NOMO-1 treated with DMSO at 0.1 percent for 48 hours (cell line): ENCODE results near the gene CA12.

Experiments
- DNase-seq: peaks from one replicate; lab custom pipeline; 2025; ENCODE audit not compliant: unreplicated experiment; lab: John Stamatoyannopoulos, UW

The CA12 gene

DNA sequence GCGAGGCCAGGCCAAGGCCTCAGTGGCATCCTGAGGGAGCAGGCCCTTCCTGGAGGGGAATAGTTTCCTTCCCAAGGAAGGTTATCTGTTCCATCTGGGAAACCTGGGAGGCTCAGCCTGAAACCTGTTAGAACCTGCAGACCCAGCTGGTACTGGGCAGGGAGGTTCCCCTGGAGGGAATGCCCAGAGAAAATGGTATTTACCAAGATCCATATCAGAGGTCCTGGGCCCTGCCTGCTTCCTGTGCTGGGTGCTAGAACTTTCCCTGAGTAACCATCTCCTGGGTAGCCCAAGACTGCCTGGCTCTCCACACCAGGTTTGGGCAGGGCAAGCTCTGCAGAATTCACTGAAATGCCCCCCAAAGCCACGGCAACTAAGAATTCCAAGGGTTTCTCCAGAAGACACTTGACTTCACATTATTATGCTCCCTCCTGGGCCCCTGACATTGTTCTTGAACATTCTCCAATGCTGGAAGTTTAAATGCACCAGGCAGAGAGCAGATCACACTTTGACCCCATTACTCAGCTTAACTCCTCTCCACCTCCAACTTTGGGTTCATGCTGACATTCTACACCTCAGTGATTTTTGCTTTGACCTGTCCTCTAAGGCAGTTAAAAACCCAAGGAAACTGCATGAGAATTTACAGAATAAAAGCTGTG, 2.0 kb downstream of the CA12 start:
- no peak for DNase-seq

DNA sequence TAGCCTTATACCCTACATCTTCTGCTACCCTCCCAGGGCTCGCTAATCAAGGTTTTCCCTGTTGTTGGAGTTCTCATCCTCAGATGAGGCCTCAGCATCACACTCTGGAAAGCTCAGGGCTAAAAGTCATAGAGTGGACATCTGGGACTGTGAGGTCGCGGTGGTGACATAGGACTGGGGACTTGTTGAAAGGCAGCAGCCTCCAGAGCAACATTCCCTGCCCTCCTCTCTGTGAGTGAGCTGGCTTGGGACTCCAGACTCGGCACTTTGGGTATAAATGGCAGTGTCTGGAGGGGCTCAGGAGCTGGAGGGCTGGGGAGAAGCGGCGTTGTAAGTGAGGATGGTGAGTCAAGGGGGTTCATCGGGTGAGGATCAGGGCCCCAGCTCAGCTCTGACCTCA, 2.7 kb downstream of the CA12 start:
- no peak for DNase-seq

DNA sequence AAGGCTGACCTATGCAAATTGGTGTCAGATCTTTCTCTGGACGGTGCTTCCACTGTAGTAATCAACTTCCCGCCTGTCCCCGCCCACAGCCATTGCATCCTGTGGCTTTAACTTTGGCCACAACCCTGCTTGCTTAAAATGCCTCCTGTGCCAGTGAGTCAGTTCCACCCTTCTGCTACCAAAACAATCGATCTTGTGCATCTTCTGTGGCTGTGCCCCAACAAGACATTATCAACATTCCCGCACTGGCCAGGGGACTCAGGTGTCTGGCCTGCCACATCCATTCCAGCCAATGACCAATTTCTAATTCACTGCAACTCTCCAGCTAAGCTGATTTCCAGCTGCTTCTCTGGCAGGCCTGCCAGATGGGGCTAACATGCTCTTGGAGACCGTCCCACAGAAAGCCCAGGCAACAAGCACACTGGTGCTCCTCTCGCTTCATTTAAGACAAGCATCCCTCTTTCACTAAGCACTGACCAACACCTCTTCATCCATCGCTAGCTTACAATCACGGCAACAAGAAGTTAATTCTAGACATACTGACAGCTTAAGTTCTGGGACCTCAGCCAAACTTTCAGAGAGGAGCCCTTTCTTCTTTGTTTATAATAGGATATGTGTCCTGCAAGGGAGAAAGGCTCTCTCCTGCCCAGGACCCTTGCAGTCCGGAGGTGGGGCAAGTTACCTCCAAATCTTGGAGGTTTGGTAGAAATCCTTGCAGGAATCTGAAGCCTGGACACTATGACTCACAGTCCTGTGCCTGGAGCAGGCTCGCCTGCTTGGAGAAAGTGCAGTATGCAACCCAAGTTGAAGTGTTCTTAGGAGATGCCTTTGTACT, 6.7 kb downstream of the CA12 start:
- DNase-seq = peak; percentile 58

DNA sequence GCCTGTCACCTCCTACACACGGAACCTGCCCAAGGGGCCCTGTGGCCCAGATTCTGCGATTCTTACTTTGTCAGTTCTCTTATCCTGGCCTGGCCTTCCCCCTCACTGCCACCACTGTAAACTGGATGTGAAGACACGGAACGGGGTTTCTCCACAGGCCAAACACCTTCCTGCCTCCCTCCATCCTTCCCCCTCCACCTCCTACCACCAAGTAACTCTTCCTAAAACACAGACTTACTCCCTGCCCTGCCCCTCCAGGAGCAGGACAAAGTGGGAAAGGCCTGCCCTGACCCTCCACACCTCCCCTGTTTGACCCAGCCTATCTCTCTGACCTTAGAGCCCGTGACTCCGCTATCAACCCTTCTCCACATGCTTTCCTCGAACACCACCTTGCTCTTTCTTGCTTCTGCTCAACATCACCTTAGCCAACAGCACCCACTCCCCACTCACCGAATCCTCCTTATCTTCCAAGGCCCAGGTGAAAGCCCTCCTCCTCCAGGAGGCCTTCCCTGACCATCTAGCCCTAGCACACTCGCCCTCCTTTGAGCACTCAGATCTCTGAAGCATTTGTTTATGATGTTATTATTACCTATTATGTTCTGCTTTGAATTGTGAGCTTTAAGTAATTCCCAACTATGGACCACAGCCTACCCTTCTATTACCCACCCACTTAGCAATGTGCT, 7.6 kb downstream of the CA12 start:
- no peak for DNase-seq

DNA sequence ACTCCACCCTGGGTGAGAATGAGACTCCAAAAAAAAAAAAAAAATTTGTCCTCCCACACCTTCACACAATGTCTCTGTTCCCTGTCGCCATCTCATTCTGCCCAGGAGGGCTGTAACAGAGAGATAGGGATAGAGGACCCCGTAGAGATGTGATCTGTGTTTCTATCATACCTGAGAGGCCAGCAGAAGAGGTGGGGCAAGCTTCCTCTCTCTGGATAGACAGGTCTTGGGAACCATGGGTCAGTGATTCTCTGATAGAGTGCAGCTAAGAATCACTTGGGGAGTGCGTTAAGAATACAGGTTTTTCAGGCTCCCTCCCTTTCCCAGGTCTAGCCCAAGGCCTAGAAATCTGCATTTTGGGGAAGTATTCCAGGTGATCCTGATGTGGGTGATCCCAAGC, 8.3 kb downstream of the CA12 start:
- no peak for DNase-seq

DNA sequence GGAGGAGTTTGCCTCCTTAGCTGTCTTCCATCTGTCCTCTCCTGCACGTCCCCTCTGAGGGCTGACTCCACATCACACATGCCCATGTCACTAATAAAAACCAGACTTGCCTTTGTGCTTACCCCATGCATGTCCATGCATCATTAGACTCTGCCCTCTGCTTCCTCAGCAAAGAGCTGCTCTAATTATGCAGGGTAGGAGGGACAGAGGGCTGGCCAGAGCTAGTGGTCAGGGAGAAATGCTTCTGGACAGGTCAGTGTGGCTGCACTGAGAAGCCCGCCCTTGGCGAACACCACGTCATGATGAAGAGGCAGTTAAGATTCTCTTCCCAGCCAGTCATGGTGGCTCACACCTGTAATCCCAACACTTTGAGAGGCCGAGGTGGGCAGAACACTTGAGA, 8.9 kb downstream of the CA12 start:
- no peak for DNase-seq

DNA sequence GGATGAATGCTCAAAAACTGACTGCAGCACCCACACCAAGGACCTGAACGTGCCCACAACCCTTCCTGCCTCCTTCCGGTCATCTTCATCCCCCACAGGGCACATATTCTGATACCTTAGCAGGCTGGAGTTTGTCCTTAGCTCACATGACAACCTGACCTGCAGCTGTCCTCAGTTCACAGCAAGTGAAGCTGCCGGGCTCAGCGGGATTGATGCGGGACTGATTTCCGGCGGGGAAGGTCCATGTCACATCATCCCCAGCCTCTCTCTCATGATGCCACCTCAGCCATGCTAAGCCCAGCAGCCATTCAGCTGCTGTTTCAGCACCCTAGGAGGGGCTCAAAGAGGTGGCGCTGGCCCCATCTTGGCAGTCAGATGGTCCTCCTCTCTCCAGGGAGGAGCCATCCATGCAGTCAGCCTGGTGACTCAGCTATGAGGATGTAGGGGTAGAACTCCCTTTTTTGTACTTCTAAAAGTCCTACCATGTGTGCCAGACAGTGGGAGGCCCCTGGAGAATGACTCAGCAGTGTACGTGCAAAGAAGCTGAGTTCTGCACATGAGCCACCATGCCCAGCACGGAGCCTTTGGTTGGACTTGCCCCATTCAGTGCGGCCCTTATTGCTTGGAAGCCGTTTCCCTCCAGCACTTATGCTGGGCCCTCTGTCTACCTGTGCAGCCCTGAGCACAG, 9.5 kb downstream of the CA12 start:
- DNase-seq = peak; percentile 55

DNA sequence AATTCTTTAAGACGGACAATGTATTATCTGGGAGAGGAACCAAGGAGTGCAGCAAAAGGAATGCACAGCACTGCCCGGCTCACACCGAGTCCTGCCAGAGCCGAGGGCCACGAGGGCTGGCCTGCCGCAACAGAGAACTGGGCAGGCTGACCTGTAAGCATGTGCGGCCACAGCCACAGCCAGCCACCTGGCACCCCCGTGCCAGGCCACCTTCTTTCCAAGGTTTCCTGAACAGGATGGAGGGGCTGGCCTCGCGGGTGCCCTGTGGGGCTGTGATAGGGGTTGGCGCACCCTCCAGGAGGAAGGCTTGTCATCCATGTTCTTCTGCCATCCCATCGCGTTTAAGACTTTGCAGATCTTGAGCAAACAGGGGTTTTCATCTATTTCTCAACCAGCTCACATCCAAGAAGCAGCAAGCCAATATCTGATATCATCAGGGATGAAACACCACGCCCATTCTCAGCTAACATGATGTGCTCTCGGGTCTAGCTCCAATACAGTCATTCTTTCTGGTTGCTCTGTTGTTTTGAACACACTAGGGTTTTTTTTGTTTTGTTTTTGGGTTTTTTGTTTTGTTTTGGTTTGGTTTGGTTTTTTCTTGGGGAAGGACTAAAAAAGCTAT, 10.2 kb downstream of the CA12 start:
- no peak for DNase-seq

DNA sequence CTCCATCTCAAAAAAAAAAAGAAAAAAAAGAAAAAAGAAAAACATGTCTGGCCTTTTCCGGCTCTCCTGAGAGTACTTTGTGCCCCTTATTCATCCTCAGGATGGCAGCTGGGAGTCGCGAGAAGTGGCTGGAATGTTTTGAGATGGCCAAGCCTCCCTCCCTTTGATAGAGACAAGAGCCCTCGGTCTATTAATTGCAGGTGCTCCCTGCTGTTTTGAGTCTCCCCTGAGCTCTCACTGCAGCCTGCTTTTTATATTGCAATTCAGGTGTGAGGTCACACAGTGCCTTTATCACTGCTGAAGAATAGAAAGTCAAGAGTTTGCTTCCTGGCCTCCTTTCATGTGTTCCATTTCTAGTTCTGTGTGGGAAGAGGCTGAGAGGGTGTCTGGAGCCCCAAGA, 10.9 kb downstream of the CA12 start:
- no peak for DNase-seq

DNA sequence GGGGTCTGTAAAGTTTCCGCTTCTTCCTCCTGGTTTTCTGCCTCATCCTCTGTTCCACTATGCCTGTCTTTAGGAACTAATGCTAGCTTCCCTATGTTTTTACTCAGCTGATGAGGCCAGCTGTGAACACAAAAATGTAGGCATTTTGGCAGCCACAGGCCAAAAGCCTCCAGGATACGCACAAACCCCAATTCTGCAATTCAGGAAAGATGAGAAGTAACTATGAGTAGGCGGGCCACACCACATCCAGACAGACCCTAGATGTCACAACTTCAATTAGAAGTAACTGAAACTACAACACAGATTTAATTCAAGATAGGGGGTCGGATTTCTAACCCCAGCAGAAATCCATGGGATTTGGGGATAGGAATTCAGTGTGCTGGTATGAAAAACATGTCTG, 11.9 kb downstream of the CA12 start:
- no peak for DNase-seq

DNA sequence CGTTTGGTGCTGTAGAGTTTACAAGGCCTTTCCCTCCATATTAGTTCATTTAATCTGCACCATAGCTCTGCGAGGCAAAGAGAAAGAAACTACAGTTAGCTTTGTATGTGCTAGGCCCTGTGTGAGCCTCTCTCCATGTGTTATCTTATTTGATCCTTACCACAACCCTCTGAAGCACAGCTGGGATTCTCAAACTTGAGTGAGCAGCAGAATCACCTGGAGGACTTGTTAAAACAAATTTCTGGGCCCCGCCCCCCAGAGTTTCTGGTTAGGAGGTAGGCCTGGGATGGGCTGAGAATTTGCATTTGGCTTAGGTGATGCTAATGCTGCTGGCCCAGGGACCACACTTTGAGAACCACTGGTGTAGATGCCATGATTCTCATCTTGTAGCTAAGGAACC, 12.3 kb downstream of the CA12 start:
- DNase-seq = no peak

DNA sequence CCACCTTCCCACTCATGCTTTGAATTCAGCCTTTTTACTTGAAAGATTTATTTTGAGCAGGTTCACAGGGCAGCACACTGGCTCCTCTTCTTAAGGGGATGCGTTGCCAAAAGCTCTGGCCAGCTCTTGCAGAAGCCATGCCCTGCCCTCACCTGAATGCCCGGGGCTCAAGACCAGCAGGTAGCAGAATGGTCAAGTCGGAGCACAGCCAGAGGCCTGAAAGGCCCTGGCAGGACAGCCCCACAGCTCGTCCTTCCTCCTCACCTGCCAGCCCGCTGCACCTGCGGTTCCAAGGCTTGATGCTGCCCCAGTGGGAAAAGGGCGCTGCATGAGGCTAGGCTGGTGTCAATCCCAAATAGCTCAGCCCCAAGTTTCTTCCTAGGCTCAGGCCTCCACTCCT, 13.1 kb downstream of the CA12 start:
- DNase-seq = no peak

DNA sequence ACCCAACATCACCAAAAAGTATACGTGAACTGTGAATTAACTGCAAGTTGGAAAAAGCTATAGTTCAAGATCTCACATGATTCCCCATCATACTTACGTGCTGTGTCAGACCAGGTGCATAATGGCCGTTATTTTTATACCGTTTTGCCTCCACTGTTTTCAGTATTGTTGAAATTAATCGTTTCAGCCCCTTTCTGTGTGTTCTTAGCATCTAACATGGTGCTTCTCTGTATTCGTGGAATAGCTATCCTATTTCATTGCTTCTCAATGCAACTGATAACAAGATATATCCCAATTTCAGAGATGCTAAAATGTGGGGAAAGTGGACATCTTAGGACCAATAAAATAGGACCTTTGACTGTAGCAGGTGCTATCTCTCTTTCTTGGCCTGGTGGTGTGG, 13.7 kb downstream of the CA12 start:
- no peak for DNase-seq

DNA sequence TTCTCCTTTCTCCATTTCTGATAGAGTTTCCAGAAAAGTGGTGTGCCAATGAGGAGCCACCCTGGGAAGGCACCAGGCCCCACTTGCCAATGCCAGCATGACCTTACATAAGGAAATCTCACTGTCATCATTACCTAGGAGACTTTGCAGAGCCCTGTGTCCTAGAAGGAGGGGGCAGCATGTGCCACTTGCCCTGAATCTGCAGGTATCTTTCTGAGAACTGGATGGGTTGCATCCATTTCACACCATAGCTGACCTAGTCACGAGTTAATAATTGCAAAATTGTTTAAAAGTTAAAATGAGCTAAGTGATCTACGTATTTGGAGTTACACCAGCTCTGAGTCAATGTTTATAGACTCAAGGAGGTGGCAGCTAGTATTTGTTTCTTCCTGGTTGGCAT, 14.3 kb downstream of the CA12 start:
- DNase-seq = no peak

DNA sequence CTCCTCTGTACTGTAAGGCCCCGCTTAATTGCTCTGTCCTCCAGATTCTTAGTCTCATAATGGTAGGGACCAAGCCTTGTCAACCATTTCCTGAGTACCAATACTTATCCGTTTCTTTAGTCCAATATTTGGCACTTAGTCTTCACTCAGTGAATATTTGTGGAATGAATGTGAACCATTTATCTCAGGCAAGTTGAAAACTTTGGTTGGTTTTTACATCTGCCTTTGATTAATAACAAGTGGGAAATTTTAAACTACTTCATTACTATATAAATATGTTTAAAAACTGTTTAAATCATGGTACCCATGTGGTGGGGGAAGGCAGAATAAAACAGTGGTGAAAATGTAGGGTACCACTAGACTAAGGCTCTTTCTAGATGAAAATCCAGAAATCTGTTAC, 15.2 kb downstream of the CA12 start:
- no peak for DNase-seq

DNA sequence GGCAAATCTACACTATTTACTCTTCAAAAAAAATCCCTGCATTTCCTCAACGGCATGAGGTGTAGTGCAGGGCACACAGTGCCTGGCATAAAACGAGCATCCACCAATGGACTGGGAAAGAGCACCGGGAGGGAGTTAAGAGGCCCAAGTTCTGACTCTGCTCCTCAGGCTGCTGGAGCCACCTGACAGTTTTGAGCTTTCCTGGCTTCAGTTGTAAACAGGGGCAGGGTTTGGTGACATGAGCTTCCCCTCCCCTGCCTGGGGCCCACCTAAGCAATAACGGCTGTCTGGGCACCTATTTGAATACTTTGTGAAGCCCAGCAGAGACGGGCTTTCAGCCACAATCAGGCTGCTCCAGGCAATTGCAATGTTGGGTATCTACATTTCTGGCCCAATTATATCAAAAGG, 16.4 kb downstream of the CA12 start:
- DNase-seq = no peak

DNA sequence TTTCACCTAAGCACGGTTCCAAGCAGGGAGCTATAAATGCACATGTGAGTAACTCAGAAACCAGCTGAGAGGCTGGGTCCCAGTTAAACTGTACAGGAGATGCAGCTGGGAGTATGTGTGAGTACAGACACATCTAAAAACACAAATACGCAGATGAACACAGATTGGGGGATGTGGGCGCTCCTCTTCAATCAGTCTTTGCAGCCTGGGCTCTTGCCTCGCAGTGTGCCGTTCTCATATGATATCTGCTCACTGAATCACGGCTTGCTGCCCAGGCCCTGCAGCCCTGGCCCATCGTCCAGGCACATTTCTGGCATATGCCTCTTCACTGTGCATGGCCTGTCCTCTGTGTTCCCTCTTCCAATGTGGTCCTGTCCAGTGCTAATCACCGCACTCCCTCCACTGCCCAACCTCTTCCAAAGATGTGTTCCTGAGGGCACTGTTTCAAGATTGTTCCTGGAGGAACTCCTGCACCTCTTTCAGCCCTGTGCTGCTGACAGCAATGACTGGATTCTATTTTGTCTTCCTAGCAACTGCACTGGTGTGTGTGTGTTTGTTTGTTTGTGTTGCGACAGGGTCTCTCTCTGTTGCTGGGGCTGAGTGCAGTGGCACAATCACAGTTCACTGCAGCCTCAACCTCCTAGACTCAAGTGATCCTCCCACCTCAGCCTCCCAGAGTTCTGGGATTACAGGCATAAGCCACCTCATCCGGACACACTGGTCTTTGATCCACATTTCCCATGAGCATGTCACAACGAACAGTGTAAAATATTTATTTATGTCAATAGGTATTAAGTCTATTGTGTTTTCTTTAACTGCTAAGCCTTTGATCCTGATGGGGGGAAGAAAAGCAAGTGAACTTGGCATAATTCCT, 17.0 kb downstream of the CA12 start:
- DNase-seq = no peak

DNA sequence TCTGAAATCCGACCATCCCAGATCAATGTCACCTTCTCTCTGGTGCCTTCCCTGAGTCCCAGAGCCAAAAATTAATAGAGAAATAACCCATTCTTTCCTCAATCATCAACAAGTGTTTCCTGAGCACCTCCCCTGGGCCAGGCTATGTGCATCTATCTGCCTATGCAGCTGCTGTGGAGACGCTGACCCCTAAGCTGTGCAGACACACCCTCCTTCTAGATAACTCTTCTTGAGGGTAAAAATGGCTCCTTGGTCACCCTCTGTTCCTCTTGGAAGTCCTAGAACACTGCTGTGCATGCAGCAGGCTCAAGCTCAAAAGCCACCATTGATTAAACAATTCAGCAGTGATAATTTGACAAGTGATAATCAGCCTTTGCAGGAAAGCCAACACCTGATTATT, 18.4 kb downstream of the CA12 start:
- no peak for DNase-seq

DNA sequence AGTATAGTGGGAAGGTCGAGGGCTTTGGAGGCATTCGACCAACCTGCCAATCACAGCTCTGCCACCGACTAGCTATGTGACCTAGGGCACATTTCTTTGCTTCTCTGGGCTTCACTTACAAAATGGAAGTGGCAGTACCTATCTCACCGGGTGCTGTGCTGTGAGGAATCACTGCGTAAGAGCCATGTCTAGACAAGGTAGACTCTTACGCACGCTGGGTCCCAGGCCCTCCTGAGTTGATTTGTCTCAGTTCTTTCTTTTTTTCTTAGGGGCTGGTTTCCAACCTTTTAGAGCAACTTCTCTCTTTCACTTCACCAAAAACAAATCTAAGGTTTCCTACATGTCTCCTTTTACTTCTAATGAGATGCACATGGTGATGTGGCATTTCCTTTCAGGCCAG, 18.8 kb downstream of the CA12 start:
- DNase-seq = peak; percentile 46

DNA sequence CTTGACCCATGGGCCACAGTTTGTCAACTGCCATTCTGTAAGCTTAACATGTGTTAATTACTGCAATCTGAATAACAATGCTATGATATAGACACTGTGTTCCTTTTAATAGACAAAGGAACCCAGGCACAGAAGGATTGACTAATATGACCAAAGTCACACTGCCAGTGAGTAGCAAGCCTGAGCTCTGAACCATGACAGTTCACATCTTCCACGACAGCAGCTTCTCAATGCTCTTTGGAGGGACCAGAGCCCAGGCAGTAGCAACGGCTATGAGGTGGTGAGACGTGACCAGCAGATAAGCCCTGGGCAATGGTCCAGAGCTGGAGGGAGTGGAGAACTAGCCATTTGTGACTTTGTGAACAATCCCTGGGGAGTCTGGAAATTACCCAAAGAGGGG, 19.4 kb downstream of the CA12 start:
- DNase-seq = no peak
